ENCODE data around the gene RERE.

RERE gene

GRCh38 chr1:8437347-8437746, 380.1 kb downstream of the RERE start:
- DNase-seq, result peak; percentile 48 to 65

GRCh38 chr1:8435569-8436071, 381.8 kb downstream of the RERE start:
- no peak for DNase-seq

DNA sequence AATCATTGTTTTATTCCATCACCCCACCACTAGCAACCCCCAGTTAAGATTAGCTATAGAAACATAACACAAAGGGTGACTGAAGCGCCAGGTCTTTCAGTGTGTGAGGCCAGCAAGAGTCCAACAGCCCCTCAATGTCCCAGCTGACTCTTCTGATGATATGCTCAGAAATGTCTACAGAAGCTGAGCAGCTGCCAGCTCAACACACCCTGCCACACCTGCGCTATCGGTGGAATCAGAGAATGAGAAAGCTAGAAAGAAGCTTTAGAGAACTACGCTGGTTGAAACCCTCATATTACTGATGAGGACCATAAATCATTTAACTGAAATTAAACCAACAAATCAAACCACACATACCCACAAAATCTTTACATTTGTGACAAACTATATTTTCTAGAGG, 383.3 kb downstream of the RERE start:
- no peak for DNase-seq

- DNase-seq, result no peak
Observed at GRCh38 chr1:8431784-8432183, 385.7 kb downstream of the RERE start.

DNA sequence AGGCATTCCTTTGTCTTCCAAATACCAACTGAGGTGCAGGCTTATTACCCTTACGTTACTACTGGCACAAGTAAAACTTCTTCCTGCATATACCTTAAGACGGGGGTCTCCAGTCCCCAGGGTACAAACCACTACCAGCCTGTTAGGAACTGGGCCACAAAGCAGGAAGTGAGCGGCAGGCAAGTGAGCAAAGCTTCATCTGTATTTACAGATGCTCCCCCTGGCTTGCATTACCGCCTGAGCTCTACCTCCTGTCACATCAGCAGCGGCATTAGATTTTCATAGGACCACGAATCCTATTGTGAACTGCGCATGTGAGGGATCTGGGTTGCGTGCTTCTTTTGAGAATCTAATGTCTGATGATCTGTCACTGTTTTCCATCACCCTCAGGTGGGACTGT, 386.4 kb downstream of the RERE start:
- DNase-seq, result no peak

GRCh38 chr1:8430476-8430875, 387.0 kb downstream of the RERE start:
- no peak for DNase-seq

DNA sequence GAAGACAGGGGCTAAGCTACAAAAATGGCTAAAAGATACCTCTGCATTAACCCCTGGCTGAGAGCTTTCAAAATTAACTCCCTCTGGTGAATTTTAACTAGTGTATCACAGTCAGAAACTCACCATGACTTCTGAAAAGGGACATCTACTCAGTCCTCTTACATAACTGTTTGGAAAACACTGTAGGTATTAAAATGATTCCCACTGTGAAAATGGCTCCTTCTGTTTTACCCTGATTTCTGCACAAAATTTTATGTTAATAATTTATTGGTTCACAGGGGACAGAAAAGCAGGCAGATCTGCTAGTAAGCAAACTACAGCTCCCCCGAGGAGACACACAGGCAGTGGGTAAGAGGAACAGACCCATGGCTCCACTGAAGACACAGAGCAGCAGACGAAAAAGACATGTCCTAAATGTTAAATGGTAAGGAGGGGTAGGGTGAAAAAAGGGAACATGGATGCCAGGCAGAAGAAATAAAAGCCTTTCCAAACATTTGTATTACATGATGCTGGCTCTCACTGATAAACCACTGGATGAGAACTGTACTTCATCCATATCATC, 387.8 kb downstream of the RERE start:
- DNase-seq, result no peak

GRCh38 chr1:8428441-8428840, 389.0 kb downstream of the RERE start:
- no peak for DNase-seq

GRCh38 chr1:8427986-8428385, 389.5 kb downstream of the RERE start:
- no peak for DNase-seq

GRCh38 chr1:8427493-8427892, 389.9 kb downstream of the RERE start:
- no peak for DNase-seq

GRCh38 chr1:8426996-8427395, 390.4 kb downstream of the RERE start:
- no peak for DNase-seq

GRCh38 chr1:8425781-8426161, 391.7 kb downstream of the RERE start:
- no peak for DNase-seq

- DNase-seq, result no peak
Observed at GRCh38 chr1:8425150-8425780, 392.2 kb downstream of the RERE start.

DNA sequence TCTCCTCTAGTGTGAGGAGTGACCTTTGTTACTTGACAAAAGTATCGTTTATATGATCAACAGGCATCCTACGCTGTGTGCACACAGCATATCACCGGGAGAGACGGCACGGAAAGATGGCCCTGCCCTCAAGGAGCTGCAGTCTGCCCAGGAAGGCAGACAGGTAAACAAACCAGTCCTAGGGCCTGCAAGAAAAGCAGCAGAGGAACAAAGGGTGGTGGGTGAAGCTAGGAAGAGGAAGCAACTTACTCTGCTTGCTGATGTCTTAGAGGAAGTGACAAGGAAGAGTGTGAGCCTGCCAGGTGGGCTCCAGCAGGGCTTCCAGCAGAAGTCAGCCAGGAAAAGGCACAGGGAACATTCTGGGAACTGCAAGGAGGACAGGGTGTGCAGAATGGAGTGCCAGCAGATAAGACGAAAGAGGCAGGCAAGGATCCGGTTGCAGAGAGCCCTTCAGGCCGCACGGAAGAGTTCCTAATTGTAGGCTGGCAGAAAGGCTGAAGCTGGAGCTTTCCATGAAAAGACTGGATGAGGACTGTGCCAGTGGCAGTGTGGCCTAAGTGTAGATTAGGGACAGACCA, 392.8 kb downstream of the RERE start:
- no peak for DNase-seq

- no peak for DNase-seq
Observed at GRCh38 chr1:8423692-8424538, 393.5 kb downstream of the RERE start.

DNA sequence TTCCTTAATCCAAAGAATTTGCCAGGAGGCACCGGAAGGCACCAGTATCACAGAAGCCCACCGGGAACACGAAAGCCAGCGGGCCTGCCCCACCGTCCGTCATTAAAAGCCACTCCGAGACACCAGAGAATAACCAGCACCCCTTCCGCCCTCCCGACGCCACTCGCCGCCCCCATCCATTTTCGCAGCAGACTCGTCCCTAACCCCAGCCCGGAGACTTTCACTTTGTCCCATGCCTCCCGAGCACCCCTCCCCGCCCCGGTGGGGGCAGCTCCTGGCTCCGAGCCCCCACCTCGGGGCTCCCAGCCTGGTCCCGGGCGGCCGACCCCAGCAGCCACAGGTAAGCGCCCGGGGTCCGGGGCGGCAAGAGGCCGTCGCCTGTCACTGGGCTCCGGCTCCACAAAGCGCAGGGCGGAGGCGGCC, 394.2 kb downstream of the RERE start:
- DNase-seq, result no peak

GRCh38 chr1:8422510-8423268, 394.8 kb downstream of the RERE start:
- DNase-seq, result no peak

DNA sequence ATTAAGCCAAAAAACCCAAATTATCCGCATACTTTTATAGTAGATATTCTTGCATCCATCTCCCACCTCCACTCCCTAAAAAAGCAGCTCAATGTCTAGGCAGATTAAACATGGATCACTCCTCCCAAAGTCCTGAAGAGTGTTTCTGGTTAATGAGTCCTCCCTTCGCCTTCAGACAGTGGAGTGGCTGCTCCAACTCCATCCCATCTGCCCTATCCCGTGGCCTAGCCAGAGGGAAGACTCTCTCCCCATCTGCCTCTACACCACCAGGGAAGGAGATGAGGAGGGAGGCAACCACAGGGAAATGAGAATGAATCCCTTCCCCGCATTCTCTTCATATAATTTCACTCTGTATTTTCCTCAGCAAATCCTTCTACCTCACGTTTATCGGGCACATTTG, 395.7 kb downstream of the RERE start:
- DNase-seq, result no peak

- DNase-seq, result no peak
Observed at GRCh38 chr1:8420318-8420717, 397.1 kb downstream of the RERE start.

DNA sequence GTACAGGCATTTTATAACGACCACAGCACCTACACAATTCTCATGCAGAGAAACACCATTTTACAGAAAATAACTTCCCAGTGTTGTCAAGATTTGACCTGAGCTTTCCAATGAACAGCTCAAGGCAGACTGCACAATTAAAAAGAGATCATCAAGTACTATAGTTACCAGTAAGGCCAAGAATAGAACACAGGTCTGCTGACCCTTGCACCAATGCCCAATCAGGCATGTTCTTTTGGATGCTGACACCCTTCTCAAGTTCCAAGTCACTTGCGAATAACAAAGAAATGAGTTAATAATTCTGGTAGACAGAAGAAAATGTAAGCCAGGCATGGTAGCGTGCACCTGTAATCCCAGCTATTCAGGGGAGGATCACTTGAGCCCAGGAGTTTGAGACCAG, 397.6 kb downstream of the RERE start:
- no peak for DNase-seq

GRCh38 chr1:8419172-8419571, 398.3 kb downstream of the RERE start:
- DNase-seq, result no peak

DNA sequence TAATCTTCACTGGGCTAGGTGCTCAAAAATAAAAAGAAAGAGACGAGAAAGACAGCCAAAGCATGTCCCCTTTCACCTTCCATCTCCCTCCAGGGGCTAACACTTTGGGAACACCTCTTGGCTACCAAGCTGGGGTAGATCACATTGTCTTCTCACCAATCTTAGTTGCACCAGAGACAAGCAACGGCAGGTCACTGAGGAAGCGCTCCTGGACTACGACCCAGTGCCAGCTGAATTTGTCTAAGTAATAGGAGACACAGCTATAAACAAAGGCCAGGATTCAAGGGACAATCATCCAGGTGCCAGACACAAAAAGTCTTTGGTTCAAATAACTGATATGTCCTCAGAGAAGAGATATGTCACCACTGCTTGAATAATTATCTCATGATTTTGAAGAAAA, 399.1 kb downstream of the RERE start:
- no peak for DNase-seq

DNA sequence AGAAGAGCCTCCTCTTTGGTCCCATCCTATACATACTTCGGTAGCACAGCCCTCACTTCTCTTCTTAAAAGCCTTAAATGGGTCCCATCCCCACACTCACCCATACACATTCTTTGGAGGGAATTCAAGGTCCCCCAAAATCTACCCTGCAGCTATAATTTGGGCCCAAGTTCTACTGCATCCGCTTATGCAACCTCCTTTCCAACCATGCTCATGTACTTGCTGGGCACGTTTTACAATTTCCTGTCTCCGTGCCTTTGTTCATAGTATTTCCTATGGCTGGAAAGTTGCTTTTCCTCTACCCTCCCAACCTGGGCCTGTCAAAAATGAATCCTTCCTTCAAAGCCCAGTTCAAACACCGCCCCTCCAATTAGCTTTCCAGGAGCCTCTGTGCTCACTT, 399.8 kb downstream of the RERE start:
- no peak for DNase-seq
